Sigmoid colon (tissue), 7 donors: ENCODE data around the gene GPHN. TPM values are rescaled to one million over a fixed set of nuclear protein-coding genes. Genes with fewer than 3 reads are reported as not detected.
"Not testable (repeated sequence)": the region's sequence is repeated elsewhere in the genome, so short reads cannot be mapped to it uniquely, and the experiment has no call there.

Experiments
- DNase-seq: peaks from one replicate; pipeline ENCODE4 v3.0.0-alpha.2; 2019
- H3K27ac ChIP-seq, 4 donors: fragments of 200-600 bp; sonication (generic); one replicate each; pipeline ENCODE4 v1.5.1; 2016 to 2019; ENCODE audit warnings: mild to moderate bottlenecking in 1 of 4
- H3K27me3 ChIP-seq, 3 donors: fragments of 200-600 bp; sonication (generic); one replicate each; pipeline ENCODE4 v1.5.1; 2019; ENCODE audit warnings: mild to moderate bottlenecking in 1 of 3
- H3K36me3 ChIP-seq, 4 donors: fragments of 200-600 bp; sonication (generic); one replicate each; pipeline ENCODE4 v1.5.1; 2016 to 2019
- H3K4me1 ChIP-seq, 4 donors: fragments of 200-600 bp; sonication (generic); one replicate each; pipeline ENCODE4 v1.5.1; 2017 to 2019
- H3K4me3 ChIP-seq, 4 donors: fragments of 200-600 bp; sonication (generic); one replicate each; pipeline ENCODE4 v1.5.1; 2017 to 2019; ENCODE audit warnings: mild to moderate bottlenecking in 2 of 4, moderate library complexity in 1 of 4
- H3K9me3 ChIP-seq, 4 donors: fragments of 200-600 bp in 3 of 4; sonication (generic) in 3 of 4; one replicate each; pipeline versions ENCODE4 v1.5.1 to v1.6.1; 2013 to 2019
- EP300 ChIP-seq, 4 donors: sonication (generic); formaldehyde crosslinking; IDR thresholded peaks; one replicate each; pipeline ENCODE4 v1.6.1; 2017; ENCODE audit warnings: antibody characterized with exemption in 4 of 4
- POLR2A ChIP-seq, 2 donors: fragments of 450-650 bp; IDR thresholded peaks; one replicate each; pipeline ENCODE4 v1.6.1; 2016; ENCODE audit warnings: antibody characterized with exemption in 2 of 2, mild to moderate bottlenecking in 2 of 2, moderate library complexity in 2 of 2
- POLR2AphosphoS5 ChIP-seq, 4 donors: sonication (generic); formaldehyde crosslinking; IDR thresholded peaks; one replicate each; pipeline ENCODE4 v1.6.1; 2017; ENCODE audit warnings: antibody characterized with exemption in 4 of 4
- WGBS, 2 donors: extraction: QIAGEN DNeasy Blood & Tissue Kit; methylation state at CpG; one replicate each; pipeline ENCODE4 v1.1.7; 2013; 5-methylcytosine and 5-hydroxymethylcytosine counted together
- intact Hi-C: fragments of 100-400 bp; cut with DNase I; formaldehyde crosslinking; loops from one replicate; pipeline ENCODE4 v1.15.1; 2023
- polyA plus RNA-seq, 3 donors: library from polyadenylated mRNA; stranded (reverse); fragments of 200-250 nt; gene quantifications; one replicate each; pipeline ENCODE4 v1.2.3, GENCODE V29; 2013
- total RNA-seq, 4 donors: library from RNA; depleted of rRNA; stranded (reverse); fragments of >200 nt; gene quantifications; one replicate each; pipeline ENCODE4 v1.1.0, GENCODE V29; 2016
- TF ChIP-seq, protein P1 (sequence below), 4 experiments: fragments of 450-650 bp in 3 of 4; fragments of 200-600 bp in 1 of 4; IDR thresholded peaks; one replicate each; pipeline ENCODE4 v1.5.1; 2016 to 2019; ENCODE audit warnings: antibody characterized with exemption in 4 of 4, mild to moderate bottlenecking in 3 of 4, moderate library complexity in 2 of 4
- donor health status: healthy with polysubstance abuse.
- donor health status: Bipolar disorder and iron deficiency.
- donor health status: healthy.

Gene GPHN
- total and polyA plus RNA-seq, 7 donors, result 5.4 to 20.3 (median 14.1) TPM

DNA sequence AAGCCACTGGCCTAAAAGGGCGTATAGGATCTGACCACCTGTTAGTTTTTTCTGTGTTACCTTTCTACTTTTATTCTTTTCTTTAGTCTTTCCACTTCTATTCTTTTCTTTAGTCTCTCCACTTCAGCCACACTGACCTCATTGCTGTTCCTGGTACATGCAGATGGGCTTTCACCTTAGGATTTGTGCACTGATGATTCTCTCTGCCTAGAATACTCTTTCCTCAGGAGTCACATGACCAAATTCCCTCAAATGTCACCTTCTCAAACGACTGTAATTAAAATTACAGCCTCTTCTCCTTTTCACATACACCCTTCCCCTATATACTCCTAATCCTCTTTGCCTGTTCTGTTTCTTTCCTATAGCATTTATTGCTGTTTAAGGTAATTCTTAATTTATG is 36.0 kb downstream of the GPHN start:
- 39 to 75% methylated on average over 2 of the region's 2 CpGs for WGBS, 2 donors
- DNase-seq, result no peak
- intact Hi-C loops, result no loop called here

GRCh38 chr14:66545191-66545590 is 37.2 kb downstream of the GPHN start:
- intact Hi-C loops, H3K4me3 ChIP-seq, H3K27me3 ChIP-seq, H3K4me1 ChIP-seq, DNase-seq, H3K9me3 ChIP-seq, H3K36me3 ChIP-seq, H3K27ac ChIP-seq: not testable (repeated sequence)
- 96% methylated on average over 23 to 25 of the region's 32 CpGs for WGBS, 2 donors

More for the DNA sequence above, 36.0 kb downstream of the GPHN start:
- peaks cover 0 to 13% (median 8%) of the 10 kb centered on the region in 4 donors for H3K4me1 ChIP-seq
- no peaks in the 10 kb centered on the region for H3K27me3 ChIP-seq
- H3K27ac ChIP-seq, result no peak overlapping the region
- TF ChIP-seq POLR2AphosphoS5 (IDR thresholded peaks at IDR 0.05), result no peak
- TF ChIP-seq POLR2A (IDR thresholded peaks at IDR 0.05), result no peak
- TF ChIP-seq, protein P1, sequence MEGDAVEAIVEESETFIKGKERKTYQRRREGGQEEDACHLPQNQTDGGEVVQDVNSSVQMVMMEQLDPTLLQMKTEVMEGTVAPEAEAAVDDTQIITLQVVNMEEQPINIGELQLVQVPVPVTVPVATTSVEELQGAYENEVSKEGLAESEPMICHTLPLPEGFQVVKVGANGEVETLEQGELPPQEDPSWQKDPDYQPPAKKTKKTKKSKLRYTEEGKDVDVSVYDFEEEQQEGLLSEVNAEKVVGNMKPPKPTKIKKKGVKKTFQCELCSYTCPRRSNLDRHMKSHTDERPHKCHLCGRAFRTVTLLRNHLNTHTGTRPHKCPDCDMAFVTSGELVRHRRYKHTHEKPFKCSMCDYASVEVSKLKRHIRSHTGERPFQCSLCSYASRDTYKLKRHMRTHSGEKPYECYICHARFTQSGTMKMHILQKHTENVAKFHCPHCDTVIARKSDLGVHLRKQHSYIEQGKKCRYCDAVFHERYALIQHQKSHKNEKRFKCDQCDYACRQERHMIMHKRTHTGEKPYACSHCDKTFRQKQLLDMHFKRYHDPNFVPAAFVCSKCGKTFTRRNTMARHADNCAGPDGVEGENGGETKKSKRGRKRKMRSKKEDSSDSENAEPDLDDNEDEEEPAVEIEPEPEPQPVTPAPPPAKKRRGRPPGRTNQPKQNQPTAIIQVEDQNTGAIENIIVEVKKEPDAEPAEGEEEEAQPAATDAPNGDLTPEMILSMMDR (IDR thresholded peaks at IDR 0.05), result no peak
- TF ChIP-seq EP300 (IDR thresholded peaks at IDR 0.05), result no peak
- no peaks in the 10 kb centered on the region for H3K9me3 ChIP-seq
- H3K4me3 ChIP-seq, result no peak overlapping the region
- H3K36me3 ChIP-seq, result no peaks in the 10 kb centered on the region

DNA sequence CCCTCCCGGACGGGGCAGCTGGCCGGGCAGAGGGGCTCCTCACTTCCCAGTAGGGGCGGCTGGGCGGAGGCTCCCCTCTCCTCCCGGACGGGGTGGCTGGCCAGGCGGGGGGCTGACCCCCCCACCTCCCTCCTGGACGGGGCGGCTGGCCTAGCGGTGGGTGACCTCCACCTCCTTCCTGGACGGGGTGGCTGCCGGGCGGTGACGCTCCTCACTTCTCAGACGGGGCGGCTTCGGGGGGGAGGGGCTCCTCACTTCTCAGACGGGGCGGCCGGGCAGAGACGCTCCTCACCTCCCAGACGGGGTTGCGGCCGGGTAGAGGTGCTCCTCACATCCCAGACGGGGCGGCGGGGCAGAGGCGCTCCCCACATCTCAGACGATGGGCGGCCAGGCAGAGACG is 37.8 kb downstream of the GPHN start:
- H3K27me3 ChIP-seq, DNase-seq, intact Hi-C loops, H3K9me3 ChIP-seq, H3K4me1 ChIP-seq, H3K4me3 ChIP-seq, H3K36me3 ChIP-seq, H3K27ac ChIP-seq: not testable (repeated sequence)
- 94 to 95% methylated on average over 30 to 31 of the region's 32 CpGs for WGBS, 2 donors

- DNase-seq, result no peak
- Histone ChIP-seq H3K27ac (no peak overlapping the region), H3K9me3 (no peaks in the 10 kb centered on the region), H3K4me3 (no peak overlapping the region), H3K4me1 (peaks cover 0 to 6% (median 0%) of the 10 kb centered on the region in 4 donors), H3K36me3 (no peaks in the 10 kb centered on the region), H3K27me3 (no peaks in the 10 kb centered on the region)
- WGBS, 2 donors, result 94 to 96% methylated on average over 2 of the region's 2 CpGs
- TF ChIP-seq EP300 (IDR thresholded peaks at IDR 0.05) (no peak), POLR2A (IDR thresholded peaks at IDR 0.05) (no peak), POLR2AphosphoS5 (IDR thresholded peaks at IDR 0.05) (no peak)
- TF ChIP-seq, protein P1 (IDR thresholded peaks at IDR 0.05), result no peak
- intact Hi-C loops, result no loop called here
Measured at GRCh38 chr14:66563731-66564130, 55.8 kb downstream of the GPHN start.

DNA sequence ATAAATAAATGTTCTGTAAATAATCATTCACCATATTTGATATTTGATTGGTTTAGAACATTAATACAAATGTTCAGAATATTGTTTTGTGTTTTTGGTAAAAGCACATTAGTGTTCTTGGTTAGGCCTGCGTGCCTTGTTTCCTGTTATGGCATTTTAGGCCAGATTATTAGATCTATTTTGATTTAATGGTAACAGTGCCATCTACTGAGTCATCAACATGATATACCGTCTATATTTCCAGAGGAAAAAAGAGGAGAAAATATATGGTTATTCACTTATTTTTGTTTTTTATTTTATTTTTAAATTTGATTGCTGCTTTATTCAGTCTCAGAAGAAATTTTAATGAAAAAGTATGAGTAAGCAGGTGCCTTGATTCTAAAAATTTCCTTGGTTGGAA is 60.3 kb downstream of the GPHN start:
- TF ChIP-seq, protein P1 (IDR thresholded peaks at IDR 0.05), result no peak
- TF ChIP-seq EP300 (IDR thresholded peaks at IDR 0.05) (no peak), POLR2A (IDR thresholded peaks at IDR 0.05) (no peak), POLR2AphosphoS5 (IDR thresholded peaks at IDR 0.05) (no peak)
- intact Hi-C loops, result no loop called here
- WGBS, 2 donors, result 80 to 88% methylated on average over 2 of the region's 2 CpGs

GRCh38 chr14:66572826-66573225 is 64.9 kb downstream of the GPHN start:
- DNase-seq, result no peak
- no peaks in the 10 kb centered on the region for H3K36me3 ChIP-seq
- no peak overlapping the region for H3K27ac ChIP-seq
- peaks cover 0 to 5% (median 0%) of the 10 kb centered on the region in 4 donors for H3K4me1 ChIP-seq
- intact Hi-C loops, result no loop called here
- H3K4me3 ChIP-seq, result no peak overlapping the region
- WGBS, 2 donors, result 82 to 92% methylated on average over 1 of the region's 1 CpG
- H3K27me3 ChIP-seq, result no peaks in the 10 kb centered on the region
- peaks cover 0 to 11% (median 5%) of the 10 kb centered on the region in 4 donors for H3K9me3 ChIP-seq
- TF ChIP-seq POLR2A (IDR thresholded peaks at IDR 0.05) (no peak), EP300 (IDR thresholded peaks at IDR 0.05) (no peak), POLR2AphosphoS5 (IDR thresholded peaks at IDR 0.05) (no peak)
- TF ChIP-seq, protein P1 (IDR thresholded peaks at IDR 0.05), result no peak

More for the DNA sequence above, 60.3 kb downstream of the GPHN start:
- H3K4me1 ChIP-seq, result peaks cover 0 to 6% (median 0%) of the 10 kb centered on the region in 4 donors
- H3K27ac ChIP-seq, result no peak overlapping the region
- DNase-seq, result no peak
- H3K4me3 ChIP-seq, result no peak overlapping the region
- no peaks in the 10 kb centered on the region for H3K36me3 ChIP-seq
- no peaks in the 10 kb centered on the region for H3K9me3 ChIP-seq
- H3K27me3 ChIP-seq, result no peaks in the 10 kb centered on the region
